Ascending aorta (tissue), 2 donors: ENCODE data around the gene DCANP1. TPM values are rescaled to one million over a fixed set of nuclear protein-coding genes. Genes with fewer than 3 reads are reported as not detected.

Source experiments
- DNase-seq, 2 donors: peaks; one replicate each; pipeline ENCODE4 v3.0.0-alpha.2; 2019; ENCODE audit warnings: low spot score in 2 of 2
- H3K27ac ChIP-seq, 2 donors: fragments of 200-600 bp; sonication (generic); one replicate each; pipeline ENCODE4 v1.5.1; 2016 to 2017; ENCODE audit warnings: mild to moderate bottlenecking in 1 of 2
- H3K27me3 ChIP-seq: fragments of 200-600 bp; sonication (generic); one replicate; pipeline ENCODE4 v1.5.1; 2017
- H3K36me3 ChIP-seq, 2 donors: fragments of 200-600 bp; sonication (generic); one replicate each; pipeline ENCODE4 v1.5.1; 2016
- H3K4me1 ChIP-seq, 2 donors: fragments of 200-600 bp; sonication (generic); one replicate each; pipeline ENCODE4 v1.5.1; 2016 to 2017; ENCODE audit warnings: mild to moderate bottlenecking in 1 of 2
- H3K4me3 ChIP-seq, 2 donors: fragments of 200-600 bp; sonication (generic); one replicate each; pipeline ENCODE4 v1.5.1; 2016 to 2017; ENCODE audit warnings: mild to moderate bottlenecking in 1 of 2
- H3K9me3 ChIP-seq, 2 donors: fragments of 200-600 bp; sonication (generic); one replicate each; pipeline ENCODE4 v1.5.1; 2016
- intact Hi-C: fragments of 100-400 bp; cut with DNase I; formaldehyde crosslinking; loops from one replicate; pipeline ENCODE4 v1.15.1; 2023
- total RNA-seq: library from RNA; depleted of rRNA; stranded (reverse); fragments of >200 nt; gene quantifications from one replicate; pipeline ENCODE4 v1.1.0, GENCODE V29; 2016
- TF ChIP-seq, protein P1 (sequence below), 3 experiments: fragments of 200-600 bp in 2 of 3; fragments of 450-650 bp in 1 of 3; sonication (generic) in 2 of 3; IDR thresholded peaks; one replicate each; pipeline ENCODE4 v1.5.1; 2016 to 2019; ENCODE audit warnings: antibody characterized with exemption in 3 of 3, mild to moderate bottlenecking in 1 of 3, moderate library complexity in 1 of 3

DCANP1 gene
- total RNA-seq, 1 donor from 2014 or later, result not detected

- Histone ChIP-seq H3K9me3 (no peaks in the 10 kb centered on the region), H3K4me3 (no peak overlapping the region), H3K27ac (no peak overlapping the region), H3K4me1 (peaks cover 0 to 21% of the 10 kb centered on the region in 2 donors), H3K36me3 (no peaks in the 10 kb centered on the region), H3K27me3 (no peaks in the 10 kb centered on the region)
- no peak for DNase-seq
- TF ChIP-seq, protein P1, sequence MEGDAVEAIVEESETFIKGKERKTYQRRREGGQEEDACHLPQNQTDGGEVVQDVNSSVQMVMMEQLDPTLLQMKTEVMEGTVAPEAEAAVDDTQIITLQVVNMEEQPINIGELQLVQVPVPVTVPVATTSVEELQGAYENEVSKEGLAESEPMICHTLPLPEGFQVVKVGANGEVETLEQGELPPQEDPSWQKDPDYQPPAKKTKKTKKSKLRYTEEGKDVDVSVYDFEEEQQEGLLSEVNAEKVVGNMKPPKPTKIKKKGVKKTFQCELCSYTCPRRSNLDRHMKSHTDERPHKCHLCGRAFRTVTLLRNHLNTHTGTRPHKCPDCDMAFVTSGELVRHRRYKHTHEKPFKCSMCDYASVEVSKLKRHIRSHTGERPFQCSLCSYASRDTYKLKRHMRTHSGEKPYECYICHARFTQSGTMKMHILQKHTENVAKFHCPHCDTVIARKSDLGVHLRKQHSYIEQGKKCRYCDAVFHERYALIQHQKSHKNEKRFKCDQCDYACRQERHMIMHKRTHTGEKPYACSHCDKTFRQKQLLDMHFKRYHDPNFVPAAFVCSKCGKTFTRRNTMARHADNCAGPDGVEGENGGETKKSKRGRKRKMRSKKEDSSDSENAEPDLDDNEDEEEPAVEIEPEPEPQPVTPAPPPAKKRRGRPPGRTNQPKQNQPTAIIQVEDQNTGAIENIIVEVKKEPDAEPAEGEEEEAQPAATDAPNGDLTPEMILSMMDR (IDR thresholded peaks at IDR 0.05), result no peak
- intact Hi-C loops, result loop anchor here (10.0 kb wide), 1 partner anchor 247 kb away; no protein-coding TSS in a partner anchor
Measured at GRCh38 chr5:135491552-135492318, 44.6 kb upstream of the DCANP1 start.

GRCh38 chr5:135491038-135491551, 43.9 kb upstream of the DCANP1 start:
- no peaks in the 10 kb centered on the region for H3K27me3 ChIP-seq
- no peaks in the 10 kb centered on the region for H3K36me3 ChIP-seq
- intact Hi-C loops, result loop anchor here (10.0 kb wide), 1 partner anchor 246 kb away; no protein-coding TSS in a partner anchor
- no peak for DNase-seq
- H3K4me3 ChIP-seq, result no peak overlapping the region
- no peaks in the 10 kb centered on the region for H3K9me3 ChIP-seq
- TF ChIP-seq, protein P1 (IDR thresholded peaks at IDR 0.05), result no peak
- no peak overlapping the region for H3K27ac ChIP-seq
- H3K4me1 ChIP-seq, result peaks cover 0 to 21% of the 10 kb centered on the region in 2 donors

DNA sequence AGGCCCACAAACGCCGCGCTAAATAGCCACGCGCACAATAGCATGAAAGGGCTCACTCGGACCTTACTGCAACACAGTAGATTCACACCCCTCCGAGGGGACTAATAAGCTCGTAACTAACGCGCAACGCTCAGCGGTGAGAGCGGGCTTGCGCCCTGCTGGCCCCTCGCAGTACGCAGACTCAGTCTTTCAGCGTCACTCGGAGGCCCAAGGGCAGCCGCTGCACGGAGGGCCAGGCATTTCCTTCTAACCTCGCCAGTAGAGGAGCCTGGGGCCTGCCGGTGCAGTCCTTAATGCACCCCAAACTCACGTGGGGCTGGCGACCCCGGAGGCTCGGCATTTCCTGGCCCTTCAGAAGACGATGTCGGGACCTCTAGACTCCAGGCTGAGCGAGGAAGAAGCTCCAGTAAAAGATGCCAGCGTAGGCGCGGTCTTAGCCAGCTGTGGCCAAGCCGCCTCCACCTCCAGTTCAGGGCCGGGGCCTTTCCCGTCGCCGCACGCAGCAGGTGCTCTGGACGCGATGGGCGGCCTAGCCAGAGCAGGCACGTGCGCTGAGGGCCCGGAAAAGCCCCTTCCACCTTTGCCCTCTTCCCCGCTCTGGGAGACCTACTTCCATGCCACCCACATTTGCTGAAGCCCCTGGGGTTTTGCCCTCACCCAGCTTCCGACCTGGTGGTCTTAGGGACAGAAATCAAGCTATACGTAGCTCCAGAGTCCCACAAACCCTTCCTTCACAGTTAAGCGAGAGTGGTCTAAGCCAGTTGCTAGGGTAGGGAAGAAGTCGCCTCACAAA, 43.3 kb upstream of the DCANP1 start:
- Histone ChIP-seq H3K9me3 (no peaks in the 10 kb centered on the region), H3K4me1 (peaks cover 0 to 21% of the 10 kb centered on the region in 2 donors), H3K36me3 (no peaks in the 10 kb centered on the region), H3K4me3 (peak overlapping the region; percentile 49 to 69), H3K27me3 (no peaks in the 10 kb centered on the region), H3K27ac (no peak overlapping the region)
- TF ChIP-seq, protein P1 (IDR thresholded peaks at IDR 0.05), result no peak
- no peak for DNase-seq
- intact Hi-C loops, result loop anchor here (10.0 kb wide), 1 partner anchor 246 kb away; no protein-coding TSS in a partner anchor

DNA sequence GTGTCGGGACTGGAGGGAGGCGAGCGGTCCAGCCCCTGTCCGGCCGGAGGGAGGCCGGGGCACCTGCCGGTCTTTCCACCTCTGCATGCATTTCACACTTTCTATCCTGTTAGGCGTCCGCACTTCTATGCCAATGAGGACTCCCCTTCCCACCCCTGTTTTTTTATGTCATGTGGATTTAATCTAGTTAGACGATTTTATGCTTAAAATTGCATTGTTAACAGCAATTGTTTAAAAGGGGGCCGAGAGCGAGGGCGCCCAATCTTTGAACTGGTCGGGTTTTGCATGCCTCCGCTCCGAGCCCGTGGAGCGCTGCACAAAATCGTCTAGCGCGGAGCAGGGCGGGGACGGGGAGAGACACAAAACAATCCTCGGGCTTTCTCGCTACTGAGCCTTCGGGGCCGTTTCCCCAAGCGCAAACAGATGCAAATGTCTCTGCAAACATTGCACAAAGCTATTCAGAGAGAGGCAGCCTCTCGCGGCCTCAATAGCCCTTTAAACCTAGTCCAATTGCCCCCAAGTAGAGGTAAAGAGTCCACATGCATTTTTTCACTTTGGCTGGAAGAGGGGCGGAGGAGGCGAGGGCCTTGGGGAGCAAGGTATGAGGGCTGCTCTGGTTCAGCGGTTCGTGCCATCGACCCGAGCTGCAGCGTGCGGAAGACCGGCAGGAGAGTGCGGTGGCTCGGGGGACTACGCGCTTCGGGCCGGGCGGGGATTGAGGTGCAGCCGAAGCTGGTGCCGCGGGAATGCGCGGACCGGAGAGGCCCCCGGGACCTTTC, 42.5 kb upstream of the DCANP1 start:
- H3K4me3 ChIP-seq, result peak overlapping the region; percentile 49 to 69
- no peaks in the 10 kb centered on the region for H3K9me3 ChIP-seq
- H3K4me1 ChIP-seq, result peaks cover 0 to 21% of the 10 kb centered on the region in 2 donors
- TF ChIP-seq, protein P1 (IDR thresholded peaks at IDR 0.05), result no peak
- intact Hi-C loops, result loop anchor here (10.0 kb wide), 1 partner anchor 245 kb away; no protein-coding TSS in a partner anchor
- H3K27ac ChIP-seq, result no peak overlapping the region
- no peaks in the 10 kb centered on the region for H3K27me3 ChIP-seq
- no peaks in the 10 kb centered on the region for H3K36me3 ChIP-seq
- no peak for DNase-seq
